Liver (tissue), 9 donors: ENCODE results near the gene RALY. TPM values are rescaled to one million over a fixed set of nuclear protein-coding genes. Genes with fewer than 3 reads are reported as not detected.

Experiments
- DNase-seq: peaks from one replicate; pipeline ENCODE4 v3.0.0-alpha.2; 2017; ENCODE audit warnings: low spot score
- H3K27ac ChIP-seq, 2 donors: one replicate each; pipeline ENCODE4 v1.7.0; 2013; ENCODE audit warnings: inconsistent platforms in 2 of 2, low read length in 2 of 2, control low read depth in 1 of 2, low read depth in 1 of 2, mild to moderate bottlenecking in 1 of 2
- H3K27me3 ChIP-seq, 4 donors: one replicate each; pipeline versions ENCODE4 v1.6.1 to v1.7.0; 2013; ENCODE audit warnings: low read length in 3 of 4, inconsistent platforms in 1 of 4, mild to moderate bottlenecking in 1 of 4, moderate library complexity in 1 of 4; ENCODE audit not compliant: control insufficient read depth in 4 of 4, insufficient read depth in 4 of 4
- H3K36me3 ChIP-seq, 4 donors: one replicate each; pipeline versions ENCODE4 v1.6.1 to v1.7.0; 2013; ENCODE audit warnings: low read length in 3 of 4, mild to moderate bottlenecking in 3 of 4, low read depth in 1 of 4, moderate library complexity in 1 of 4; ENCODE audit not compliant: control insufficient read depth in 4 of 4, insufficient read depth in 3 of 4
- H3K4me1 ChIP-seq, 4 donors: one replicate each; pipeline versions ENCODE4 v1.6.1 to v1.7.0; 2013; ENCODE audit warnings: low read length in 3 of 4, mild to moderate bottlenecking in 3 of 4, moderate library complexity in 1 of 4; ENCODE audit not compliant: control insufficient read depth in 4 of 4, insufficient read depth in 4 of 4
- H3K4me3 ChIP-seq, 3 donors: one replicate each; pipeline versions ENCODE4 v1.6.1 to v1.7.0; 2013; ENCODE audit warnings: low read length in 3 of 3, control low read depth in 1 of 3, low read depth in 1 of 3, mild to moderate bottlenecking in 1 of 3
- H3K9ac ChIP-seq, 2 donors: one replicate each; pipeline ENCODE4 v1.7.0; 2013; ENCODE audit warnings: low read length in 2 of 2, mild to moderate bottlenecking in 2 of 2, moderate library complexity in 2 of 2, control low read depth in 1 of 2, low read depth in 1 of 2
- H3K9me3 ChIP-seq, 4 donors: one replicate each; pipeline versions ENCODE4 v1.6.1 to v1.7.0; 2013; ENCODE audit warnings: low read length in 3 of 4; ENCODE audit not compliant: control insufficient read depth in 4 of 4
- EGR1 ChIP-seq, 2 donors: IDR thresholded peaks; 2 replicates each; pipeline ENCODE4 v1.6.1; 2016 to 2018; ENCODE audit warnings: antibody characterized with exemption in 2 of 2, low read depth in 2 of 2
- FOXA1 ChIP-seq: IDR thresholded peaks from 2 replicates; pipeline ENCODE4 v1.6.1; 2016; ENCODE audit warnings: antibody characterized with exemption
- FOXA2 ChIP-seq: IDR thresholded peaks from 2 replicates; pipeline ENCODE4 v1.6.1; 2016; ENCODE audit warnings: antibody characterized with exemption
- GABPA ChIP-seq, 2 donors: IDR thresholded peaks in 1 of 2; conservative IDR thresholded peaks in 1 of 2; 2 replicates each; pipeline ENCODE4 v1.6.1; 2016; ENCODE audit warnings: antibody characterized with exemption in 2 of 2, mild to moderate bottlenecking in 1 of 2, moderate library complexity in 1 of 2
- HNF4A ChIP-seq, 2 donors: conservative IDR thresholded peaks; 2 replicates each; pipeline ENCODE4 v1.6.1; 2016; ENCODE audit warnings: antibody characterized with exemption in 2 of 2, mild to moderate bottlenecking in 2 of 2
- HNF4G ChIP-seq: IDR thresholded peaks from 2 replicates; pipeline ENCODE4 v1.6.1; 2016; ENCODE audit warnings: antibody characterized with exemption
- JUND ChIP-seq, 2 donors: IDR thresholded peaks; 2 replicates each; pipeline ENCODE4 v1.6.1; 2016; ENCODE audit warnings: antibody characterized with exemption in 2 of 2
- NR2F2 ChIP-seq: IDR thresholded peaks from 2 replicates; pipeline ENCODE4 v1.6.1; 2016; ENCODE audit warnings: antibody characterized with exemption
- RXRA ChIP-seq, 2 donors: IDR thresholded peaks; 2 replicates each; pipeline ENCODE4 v1.6.1; 2017 to 2018; ENCODE audit warnings: antibody characterized with exemption in 2 of 2, mild to moderate bottlenecking in 1 of 2
- SP1 ChIP-seq: IDR thresholded peaks from 2 replicates; pipeline ENCODE4 v1.6.1; 2018; ENCODE audit warnings: antibody characterized with exemption, mild to moderate bottlenecking
- TAF1 ChIP-seq: conservative IDR thresholded peaks from 2 replicates; pipeline ENCODE4 v1.6.1; 2016; ENCODE audit warnings: antibody characterized with exemption, mild to moderate bottlenecking
- YY1 ChIP-seq: IDR thresholded peaks from 2 replicates; pipeline ENCODE4 v1.6.1; 2016; ENCODE audit warnings: antibody characterized with exemption, mild to moderate bottlenecking
- WGBS: extraction: QIAGEN DNeasy Blood & Tissue Kit; methylation state at CpG from one replicate; pipeline ENCODE4 v1.1.7; 2013; 5-methylcytosine and 5-hydroxymethylcytosine counted together
- polyA plus RNA-seq, 2 donors: library from polyadenylated mRNA; stranded (reverse) in 1 of 2; unstranded in 1 of 2; fragments of 200-250 nt in 1 of 2; fragments of >200 nt in 1 of 2; fragmentation: Nextera tagmentation in 1 of 2; extraction: Ambion mirVana in 1 of 2; gene quantifications; one replicate each; pipeline versions ENCODE4 v1.2.1 to v1.2.3, GENCODE V29; 2013 to 2015
- total RNA-seq, 2 donors: library from RNA; depleted of rRNA; stranded (reverse); fragments of >200 nt; gene quantifications; one replicate each; pipeline ENCODE4 v1.2.3, GENCODE V29; 2014
- TF ChIP-seq, protein P1 (sequence below): IDR thresholded peaks from 2 replicates; pipeline ENCODE4 v1.6.1; 2016; ENCODE audit warnings: antibody characterized with exemption
- TF ChIP-seq, protein P2 (sequence below): IDR thresholded peaks from 2 replicates; pipeline ENCODE4 v1.6.1; 2016; ENCODE audit warnings: antibody characterized with exemption, mild to moderate bottlenecking
- TF ChIP-seq, protein P3 (sequence below): fragments of 150-350 bp; IDR thresholded peaks from 2 replicates; pipeline ENCODE4 v1.5.1; 2017; ENCODE audit warnings: improper control_type of control experiment, low read depth, low read length; ENCODE audit not compliant: missing input control
- TF ChIP-seq, protein P4 (sequence below): IDR thresholded peaks from 2 replicates; pipeline ENCODE4 v1.6.1; 2016; ENCODE audit warnings: antibody characterized with exemption
- donor health status: healthy.
- donor health status: healthy.
- donor health status: healthy.
- donor health status: healthy.
- donor health status: healthy.

Gene RALY
- total and polyA plus RNA-seq, 4 donors: 23.1 to 47.4 (median 33.3) TPM

DNA sequence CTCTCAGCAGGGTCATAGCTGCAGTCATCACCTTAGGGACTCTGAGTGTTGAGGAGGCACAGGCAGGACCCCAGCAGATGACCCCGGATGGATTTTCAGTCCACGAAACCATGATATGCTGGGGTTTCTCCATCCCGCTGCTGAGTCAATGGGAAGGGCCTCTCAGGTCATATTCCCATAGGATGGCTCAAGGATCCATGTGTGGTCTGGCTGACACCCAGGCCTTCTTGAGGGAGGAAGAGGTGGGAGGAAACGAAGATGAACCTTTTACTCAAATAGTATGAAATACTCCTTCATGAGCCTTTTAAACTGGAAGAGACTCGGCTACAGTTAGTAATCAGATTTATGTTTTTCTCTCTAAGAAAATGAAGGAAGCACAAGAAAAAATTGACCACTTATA lies 10.3 kb upstream of the RALY start:
- 93% methylated on average over 5 of the region's 5 CpGs for WGBS
- Histone ChIP-seq H3K27me3 (no peaks in the 10 kb centered on the region), H3K9me3 (no peaks in the 10 kb centered on the region), H3K36me3 (no peaks in the 10 kb centered on the region), H3K27ac (no peak overlapping the region), H3K4me3 (no peak overlapping the region), H3K4me1 (peaks cover 0 to 7% (median 5%) of the 10 kb centered on the region in 4 donors), H3K9ac (no peak overlapping the region)
- no peak for TF ChIP-seq TAF1
- no peak for TF ChIP-seq EGR1 (IDR thresholded peaks at IDR 0.05; ENCODE audit: low read depth in 2 of 2)
- no peak for DNase-seq

DNA sequence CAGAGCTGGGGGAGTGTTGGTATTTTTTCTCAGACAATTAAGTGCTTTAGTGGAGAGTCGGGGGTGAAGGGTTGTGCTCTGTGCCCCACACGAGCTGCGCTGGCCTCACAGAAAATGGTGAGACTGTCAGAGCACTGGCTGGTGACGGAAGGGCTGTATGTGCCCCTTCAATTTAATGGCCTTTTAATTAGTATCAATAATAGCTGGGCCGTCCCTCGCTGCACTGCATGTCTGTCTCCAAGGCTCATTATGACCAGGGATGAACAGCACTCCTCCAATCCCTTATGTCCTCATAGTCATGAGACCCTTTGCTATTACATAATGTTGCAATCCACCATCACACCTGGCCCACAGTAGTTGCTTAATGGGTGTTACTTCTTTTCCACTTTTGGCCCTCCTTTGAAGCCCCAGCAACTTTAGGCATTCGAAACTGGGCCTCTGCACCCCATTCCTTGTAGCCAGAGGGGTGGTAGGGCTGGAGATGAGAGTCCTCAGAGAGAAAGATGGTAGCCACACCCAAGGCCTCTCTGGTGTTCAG lies 9.5 kb upstream of the RALY start:
- no peak overlapping the region for H3K4me3 ChIP-seq
- no peaks in the 10 kb centered on the region for H3K36me3 ChIP-seq
- H3K9ac ChIP-seq: no peak overlapping the region
- peaks cover 0 to 7% (median 5%) of the 10 kb centered on the region in 4 donors for H3K4me1 ChIP-seq
- TF ChIP-seq, protein P1, sequence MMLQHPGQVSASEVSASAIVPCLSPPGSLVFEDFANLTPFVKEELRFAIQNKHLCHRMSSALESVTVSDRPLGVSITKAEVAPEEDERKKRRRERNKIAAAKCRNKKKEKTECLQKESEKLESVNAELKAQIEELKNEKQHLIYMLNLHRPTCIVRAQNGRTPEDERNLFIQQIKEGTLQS: no peak
- no peak for TF ChIP-seq FOXA1
- TF ChIP-seq TAF1: no peak
- TF ChIP-seq GABPA (IDR thresholded peaks at IDR 0.05 in 1 of 2, conservative IDR thresholded peaks at IDR 0.05 in 1 of 2): no peak
- TF ChIP-seq HNF4A (conservative IDR thresholded peaks at IDR 0.05): no peak
- no peak for TF ChIP-seq EGR1 (IDR thresholded peaks at IDR 0.05; ENCODE audit: low read depth in 2 of 2)
- no peak for TF ChIP-seq SP1
- TF ChIP-seq NR2F2: no peak
- no peak for TF ChIP-seq RXRA (IDR thresholded peaks at IDR 0.05)
- TF ChIP-seq YY1: no peak
- TF ChIP-seq JUND (IDR thresholded peaks at IDR 0.05): no peak
- TF ChIP-seq HNF4G: no peak
- TF ChIP-seq, protein P2, sequence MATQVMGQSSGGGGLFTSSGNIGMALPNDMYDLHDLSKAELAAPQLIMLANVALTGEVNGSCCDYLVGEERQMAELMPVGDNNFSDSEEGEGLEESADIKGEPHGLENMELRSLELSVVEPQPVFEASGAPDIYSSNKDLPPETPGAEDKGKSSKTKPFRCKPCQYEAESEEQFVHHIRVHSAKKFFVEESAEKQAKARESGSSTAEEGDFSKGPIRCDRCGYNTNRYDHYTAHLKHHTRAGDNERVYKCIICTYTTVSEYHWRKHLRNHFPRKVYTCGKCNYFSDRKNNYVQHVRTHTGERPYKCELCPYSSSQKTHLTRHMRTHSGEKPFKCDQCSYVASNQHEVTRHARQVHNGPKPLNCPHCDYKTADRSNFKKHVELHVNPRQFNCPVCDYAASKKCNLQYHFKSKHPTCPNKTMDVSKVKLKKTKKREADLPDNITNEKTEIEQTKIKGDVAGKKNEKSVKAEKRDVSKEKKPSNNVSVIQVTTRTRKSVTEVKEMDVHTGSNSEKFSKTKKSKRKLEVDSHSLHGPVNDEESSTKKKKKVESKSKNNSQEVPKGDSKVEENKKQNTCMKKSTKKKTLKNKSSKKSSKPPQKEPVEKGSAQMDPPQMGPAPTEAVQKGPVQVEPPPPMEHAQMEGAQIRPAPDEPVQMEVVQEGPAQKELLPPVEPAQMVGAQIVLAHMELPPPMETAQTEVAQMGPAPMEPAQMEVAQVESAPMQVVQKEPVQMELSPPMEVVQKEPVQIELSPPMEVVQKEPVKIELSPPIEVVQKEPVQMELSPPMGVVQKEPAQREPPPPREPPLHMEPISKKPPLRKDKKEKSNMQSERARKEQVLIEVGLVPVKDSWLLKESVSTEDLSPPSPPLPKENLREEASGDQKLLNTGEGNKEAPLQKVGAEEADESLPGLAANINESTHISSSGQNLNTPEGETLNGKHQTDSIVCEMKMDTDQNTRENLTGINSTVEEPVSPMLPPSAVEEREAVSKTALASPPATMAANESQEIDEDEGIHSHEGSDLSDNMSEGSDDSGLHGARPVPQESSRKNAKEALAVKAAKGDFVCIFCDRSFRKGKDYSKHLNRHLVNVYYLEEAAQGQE: no peak
- TF ChIP-seq, protein P3, sequence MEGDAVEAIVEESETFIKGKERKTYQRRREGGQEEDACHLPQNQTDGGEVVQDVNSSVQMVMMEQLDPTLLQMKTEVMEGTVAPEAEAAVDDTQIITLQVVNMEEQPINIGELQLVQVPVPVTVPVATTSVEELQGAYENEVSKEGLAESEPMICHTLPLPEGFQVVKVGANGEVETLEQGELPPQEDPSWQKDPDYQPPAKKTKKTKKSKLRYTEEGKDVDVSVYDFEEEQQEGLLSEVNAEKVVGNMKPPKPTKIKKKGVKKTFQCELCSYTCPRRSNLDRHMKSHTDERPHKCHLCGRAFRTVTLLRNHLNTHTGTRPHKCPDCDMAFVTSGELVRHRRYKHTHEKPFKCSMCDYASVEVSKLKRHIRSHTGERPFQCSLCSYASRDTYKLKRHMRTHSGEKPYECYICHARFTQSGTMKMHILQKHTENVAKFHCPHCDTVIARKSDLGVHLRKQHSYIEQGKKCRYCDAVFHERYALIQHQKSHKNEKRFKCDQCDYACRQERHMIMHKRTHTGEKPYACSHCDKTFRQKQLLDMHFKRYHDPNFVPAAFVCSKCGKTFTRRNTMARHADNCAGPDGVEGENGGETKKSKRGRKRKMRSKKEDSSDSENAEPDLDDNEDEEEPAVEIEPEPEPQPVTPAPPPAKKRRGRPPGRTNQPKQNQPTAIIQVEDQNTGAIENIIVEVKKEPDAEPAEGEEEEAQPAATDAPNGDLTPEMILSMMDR: no peak
- TF ChIP-seq, protein P4, sequence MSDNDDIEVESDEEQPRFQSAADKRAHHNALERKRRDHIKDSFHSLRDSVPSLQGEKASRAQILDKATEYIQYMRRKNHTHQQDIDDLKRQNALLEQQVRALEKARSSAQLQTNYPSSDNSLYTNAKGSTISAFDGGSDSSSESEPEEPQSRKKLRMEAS: no peak
- TF ChIP-seq FOXA2: no peak
- no peaks in the 10 kb centered on the region for H3K9me3 ChIP-seq
- no peaks in the 10 kb centered on the region for H3K27me3 ChIP-seq
- no peak for DNase-seq
- WGBS: 79% methylated on average over 7 of the region's 7 CpGs
- no peak overlapping the region for H3K27ac ChIP-seq
